ENCODE results near the gene GOLGA6L10. TPM values are rescaled to one million over a fixed set of nuclear protein-coding genes. Genes with fewer than 3 reads are reported as not detected.
"Not testable (repeated sequence)": the region's sequence is repeated elsewhere in the genome, so short reads cannot be mapped to it uniquely, and the experiment has no call there.

Gene GOLGA6L10
- total RNA-seq, 1 donor, result 2.2 TPM

DNA sequence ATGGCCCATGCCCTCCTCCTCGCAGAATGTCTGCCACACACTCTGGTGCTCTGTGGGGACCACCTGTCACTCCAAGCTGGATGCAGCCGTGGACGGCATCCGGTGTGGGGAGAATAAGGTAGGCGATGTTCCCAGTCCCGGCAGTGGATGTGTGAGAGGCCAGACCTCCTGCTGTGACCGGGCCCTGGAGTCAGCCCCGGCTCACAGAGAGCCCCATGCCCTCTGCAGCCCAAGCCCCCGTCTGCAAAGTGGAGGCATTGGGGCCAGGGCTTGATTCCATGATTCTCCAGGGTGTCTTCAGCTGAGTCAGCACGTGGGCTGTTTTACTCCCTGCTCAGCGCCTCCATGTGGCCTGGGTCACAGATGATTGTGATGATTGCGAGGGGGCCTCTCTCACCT is 32.2 kb downstream of the GOLGA6L10 start:
- DNase-seq (ENCODE audit: low read depth), result no peak
- no peak overlapping the region for H3K4me3 ChIP-seq (ENCODE audit: low read depth, low read length)
- TF ChIP-seq, protein P1, sequence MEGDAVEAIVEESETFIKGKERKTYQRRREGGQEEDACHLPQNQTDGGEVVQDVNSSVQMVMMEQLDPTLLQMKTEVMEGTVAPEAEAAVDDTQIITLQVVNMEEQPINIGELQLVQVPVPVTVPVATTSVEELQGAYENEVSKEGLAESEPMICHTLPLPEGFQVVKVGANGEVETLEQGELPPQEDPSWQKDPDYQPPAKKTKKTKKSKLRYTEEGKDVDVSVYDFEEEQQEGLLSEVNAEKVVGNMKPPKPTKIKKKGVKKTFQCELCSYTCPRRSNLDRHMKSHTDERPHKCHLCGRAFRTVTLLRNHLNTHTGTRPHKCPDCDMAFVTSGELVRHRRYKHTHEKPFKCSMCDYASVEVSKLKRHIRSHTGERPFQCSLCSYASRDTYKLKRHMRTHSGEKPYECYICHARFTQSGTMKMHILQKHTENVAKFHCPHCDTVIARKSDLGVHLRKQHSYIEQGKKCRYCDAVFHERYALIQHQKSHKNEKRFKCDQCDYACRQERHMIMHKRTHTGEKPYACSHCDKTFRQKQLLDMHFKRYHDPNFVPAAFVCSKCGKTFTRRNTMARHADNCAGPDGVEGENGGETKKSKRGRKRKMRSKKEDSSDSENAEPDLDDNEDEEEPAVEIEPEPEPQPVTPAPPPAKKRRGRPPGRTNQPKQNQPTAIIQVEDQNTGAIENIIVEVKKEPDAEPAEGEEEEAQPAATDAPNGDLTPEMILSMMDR (IDR thresholded peaks at IDR 0.05; ENCODE audit: insufficient read depth, low read depth, low read length), result no peak

DNA sequence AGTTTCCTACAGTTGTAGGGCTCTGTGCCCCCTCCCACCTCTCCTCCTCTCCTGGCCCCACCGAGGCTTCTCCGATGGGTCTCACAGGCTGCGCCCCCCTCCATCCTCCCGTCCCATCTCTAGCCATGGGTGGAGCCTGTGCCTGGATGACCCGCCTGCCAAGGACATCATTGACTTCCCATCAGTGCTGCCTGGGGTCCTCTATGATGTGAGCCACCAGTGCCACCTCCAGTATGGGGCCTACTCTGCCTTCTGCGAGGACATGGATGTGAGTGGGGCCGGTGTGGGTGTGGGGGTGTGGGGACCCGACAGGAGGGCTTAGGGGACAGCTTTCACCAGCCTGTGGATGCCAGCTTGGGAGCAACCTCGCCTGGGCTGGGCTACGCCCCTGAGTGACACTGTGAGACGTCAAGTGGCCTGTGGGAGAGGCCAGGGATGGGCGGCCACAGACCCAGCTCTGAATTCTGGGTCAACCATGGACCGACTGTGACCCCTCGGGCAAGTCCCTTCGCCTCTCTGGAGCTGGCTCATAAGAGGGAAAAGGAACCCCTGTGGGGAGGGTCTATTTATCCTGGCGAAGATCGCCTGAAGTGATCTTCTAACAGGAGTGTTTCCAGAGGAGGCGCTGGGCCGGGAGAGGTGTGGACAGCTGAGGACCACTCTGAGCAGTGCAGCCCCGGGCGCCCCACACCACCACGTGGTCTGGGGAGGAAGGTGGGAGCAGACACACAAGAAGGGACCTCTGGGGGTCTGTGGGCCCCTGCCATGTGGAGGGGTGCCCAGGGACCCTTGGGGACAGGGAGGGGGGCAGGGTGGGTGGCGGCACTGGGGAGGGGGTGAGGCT is 32.8 kb downstream of the GOLGA6L10 start:
- not testable (repeated sequence) for DNase-seq (ENCODE audit: low read depth); H3K4me3 ChIP-seq (ENCODE audit: low read depth, low read length)

DNA sequence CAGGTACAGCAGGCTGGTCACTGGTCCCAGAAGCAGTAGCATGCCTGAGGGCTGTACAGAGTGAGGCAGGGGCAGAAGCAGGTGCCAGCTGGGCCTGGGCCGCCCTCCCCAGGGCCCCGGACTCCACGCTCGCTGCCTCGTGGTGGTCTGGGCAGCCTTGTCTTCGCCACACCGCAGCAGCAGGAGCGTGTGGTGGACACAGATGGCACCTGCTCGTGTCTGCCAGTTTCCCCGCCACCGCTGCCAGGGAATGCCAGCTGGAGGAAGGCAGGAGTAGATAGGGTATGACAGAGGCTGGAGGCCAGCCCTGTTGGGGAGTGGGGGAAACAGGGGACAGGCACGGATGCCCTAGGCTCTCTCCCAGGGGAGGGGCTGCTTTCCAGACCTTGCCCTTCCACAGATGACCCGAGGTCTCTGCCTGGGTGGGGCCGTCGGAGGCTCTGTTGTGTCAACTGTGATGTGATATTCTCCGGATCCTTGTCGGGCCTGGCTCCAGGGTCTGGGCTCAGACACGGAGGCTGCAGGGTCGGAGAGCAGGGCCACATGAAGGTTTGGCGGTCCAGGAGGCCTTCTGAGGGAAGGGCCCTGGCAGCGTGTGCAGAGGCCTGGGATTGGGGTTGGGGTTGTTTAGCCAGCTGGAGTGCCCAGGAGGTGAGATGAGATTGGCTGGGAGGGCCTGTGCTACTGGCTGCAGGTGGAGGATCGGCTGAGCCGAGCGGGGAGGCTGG is 33.6 kb downstream of the GOLGA6L10 start:
- H3K4me3 ChIP-seq (ENCODE audit: low read depth, low read length), result no peak overlapping the region
- no peak for DNase-seq (ENCODE audit: low read depth)
- TF ChIP-seq, protein P1 (IDR thresholded peaks at IDR 0.05; ENCODE audit: insufficient read depth, low read depth, low read length), result no peak

DNA sequence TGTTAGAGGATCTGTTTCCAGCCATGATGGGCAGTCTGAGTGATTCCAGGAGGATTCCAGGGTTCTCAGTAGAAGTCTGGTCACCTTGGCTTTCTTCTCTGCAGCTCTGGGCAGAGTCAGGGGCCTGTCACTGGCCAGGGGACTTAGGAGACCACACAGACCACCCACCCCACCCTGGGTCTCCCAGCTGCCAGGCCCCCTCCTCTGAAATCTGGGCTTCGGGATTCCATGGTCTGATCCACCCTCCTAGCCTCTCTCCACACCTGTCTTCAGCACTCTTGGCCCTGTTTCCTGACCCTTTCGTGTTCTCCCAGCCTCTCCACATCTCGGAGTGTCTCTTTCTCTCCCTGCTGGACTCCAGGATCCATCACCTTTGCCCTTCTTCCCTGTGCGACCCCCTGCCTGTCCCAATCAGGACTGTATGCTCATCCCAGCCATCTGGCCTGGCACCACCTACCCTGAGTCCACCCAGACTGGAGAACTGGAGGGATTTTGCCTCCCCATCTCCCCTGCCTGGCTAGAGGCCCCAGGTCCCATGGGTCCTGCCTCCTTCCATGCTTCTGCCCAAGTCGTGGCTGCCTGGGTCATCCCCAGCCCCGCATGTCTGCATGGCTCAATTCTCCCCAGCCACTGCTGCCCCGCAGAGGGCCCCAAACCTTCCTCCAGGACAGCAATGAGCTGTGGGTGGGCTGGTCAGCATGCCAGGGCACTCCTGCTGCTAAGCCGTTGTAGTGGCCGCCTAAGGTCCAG is 34.3 kb downstream of the GOLGA6L10 start:
- no peak for DNase-seq (ENCODE audit: low read depth)
- no peak overlapping the region for H3K4me3 ChIP-seq (ENCODE audit: low read depth, low read length)
- TF ChIP-seq, protein P1 (IDR thresholded peaks at IDR 0.05; ENCODE audit: insufficient read depth, low read depth, low read length), result no peak

DNA sequence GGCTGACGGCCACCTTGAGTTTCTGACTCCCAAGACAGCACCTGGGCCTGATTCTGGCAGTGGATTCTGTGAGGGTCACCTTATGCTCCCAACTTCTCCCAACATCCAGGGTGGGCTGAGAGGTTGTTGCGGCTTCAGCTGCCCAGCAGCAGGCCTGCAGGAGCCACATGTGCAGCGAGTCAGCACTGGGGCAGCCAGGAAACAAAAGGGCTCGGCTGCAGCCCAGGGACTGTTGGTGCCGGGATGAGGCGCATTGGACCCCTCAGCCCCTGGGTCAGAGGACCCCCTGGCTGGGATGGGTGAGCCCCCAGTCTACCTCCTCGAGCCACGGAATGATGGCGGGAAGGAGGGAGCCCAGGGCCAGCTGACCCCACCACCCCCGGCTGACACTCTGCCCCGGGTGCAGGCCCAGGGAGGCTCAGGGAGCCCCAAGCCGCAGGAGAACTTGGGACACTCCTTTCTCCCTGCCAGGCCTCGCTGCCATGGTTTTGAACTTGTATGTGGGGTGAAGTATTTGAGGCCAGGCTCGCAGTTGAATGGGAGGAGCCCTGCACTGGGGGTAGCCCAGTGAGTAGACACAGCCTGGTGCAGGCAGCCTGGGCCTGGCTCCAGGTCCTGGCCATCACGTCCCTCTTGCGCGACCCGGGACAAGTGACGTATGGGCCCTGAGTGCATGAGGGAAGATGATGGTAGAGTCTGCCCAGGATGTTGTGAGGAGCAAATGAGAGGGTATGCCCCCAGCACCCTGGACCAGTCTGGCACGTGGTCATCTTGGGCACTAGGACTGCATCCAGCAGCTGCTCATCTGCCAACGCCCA is 35.1 kb downstream of the GOLGA6L10 start:
- H3K4me3 ChIP-seq (ENCODE audit: low read depth, low read length); DNase-seq (ENCODE audit: low read depth): not testable (repeated sequence)

DNA sequence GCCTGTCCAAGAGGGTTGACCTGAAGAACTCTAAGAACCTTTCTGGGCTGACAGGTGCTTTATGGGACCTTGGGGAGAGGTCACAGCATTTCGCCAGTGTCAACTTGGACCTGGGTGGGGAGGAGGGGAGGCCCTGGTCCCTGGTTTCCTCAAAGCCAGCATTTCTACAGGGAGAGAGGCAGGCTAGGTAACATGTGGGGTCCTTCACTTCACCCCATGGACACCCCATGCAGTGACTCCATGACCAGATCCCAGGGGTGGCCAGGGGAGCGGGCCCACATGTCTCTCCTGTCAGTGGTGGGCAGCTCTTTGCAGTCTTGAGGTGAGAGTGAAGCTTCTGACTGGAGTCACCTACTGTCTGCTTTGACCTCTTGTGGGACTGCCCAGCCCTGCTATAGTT is 35.8 kb downstream of the GOLGA6L10 start:
- H3K4me3 ChIP-seq (ENCODE audit: low read depth, low read length), result no peak overlapping the region
- no peak for DNase-seq (ENCODE audit: low read depth)
- TF ChIP-seq, protein P1 (IDR thresholded peaks at IDR 0.05; ENCODE audit: insufficient read depth, low read depth, low read length), result no peak

DNA sequence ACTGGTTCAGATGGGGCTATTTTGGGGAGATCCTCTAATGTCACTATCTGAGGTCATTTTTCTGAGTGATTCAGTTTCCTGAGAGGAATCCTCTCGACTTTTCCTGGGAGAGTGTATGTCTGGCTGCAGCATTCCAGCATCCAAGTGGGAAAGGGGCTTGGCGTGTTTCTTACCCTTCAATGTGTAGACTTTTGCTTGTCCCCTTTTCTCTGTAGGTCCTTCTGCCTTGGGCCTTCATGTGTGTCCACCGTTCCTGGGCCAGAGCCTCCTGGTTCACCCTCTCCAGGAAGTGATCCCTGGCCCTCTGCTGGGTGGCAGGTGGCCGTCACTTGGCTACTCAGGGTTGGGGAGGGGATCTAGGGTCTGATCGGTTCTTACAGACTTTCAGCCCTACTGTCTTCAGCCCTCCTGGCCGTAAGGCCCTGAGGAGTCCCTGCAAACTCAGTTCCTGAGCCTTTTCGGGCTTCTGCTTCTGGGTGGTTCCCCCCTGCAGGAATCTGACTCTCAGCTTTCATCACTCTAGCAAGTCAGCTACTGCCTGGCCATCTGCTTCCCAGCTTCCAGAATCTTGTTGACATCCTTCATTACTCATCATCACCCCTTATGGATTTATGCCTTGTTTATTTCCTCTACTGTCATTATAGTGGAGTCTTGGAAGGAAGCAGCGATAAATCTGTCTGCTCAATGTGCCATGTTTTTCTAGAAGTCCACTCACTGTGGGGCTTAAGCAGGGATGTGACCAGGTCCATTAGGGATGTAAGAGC is 36.5 kb downstream of the GOLGA6L10 start:
- TF ChIP-seq, protein P1 (IDR thresholded peaks at IDR 0.05; ENCODE audit: insufficient read depth, low read depth, low read length), result no peak
- no peak overlapping the region for H3K4me3 ChIP-seq (ENCODE audit: low read depth, low read length)
- peak; percentile 20 for DNase-seq (ENCODE audit: low read depth)

DNA sequence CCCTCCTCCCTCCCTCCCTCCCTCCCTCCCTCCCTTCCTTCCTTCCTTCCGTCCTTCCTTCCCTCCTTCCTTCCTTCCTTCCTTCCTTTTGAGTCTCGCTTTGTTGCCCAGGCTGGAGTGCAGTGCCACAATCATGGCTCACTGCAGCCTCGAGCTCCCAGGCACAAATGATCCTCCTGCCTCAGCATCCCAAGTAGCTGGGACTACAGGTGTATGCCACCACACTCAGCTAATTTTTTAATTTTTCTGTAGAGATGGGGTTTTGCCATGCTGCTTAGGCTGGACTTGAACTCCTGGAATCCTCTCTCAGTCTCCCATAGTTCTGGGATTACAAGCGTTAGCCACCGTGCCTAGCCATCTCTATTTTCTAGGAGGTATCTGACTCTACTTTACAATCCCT is 38.0 kb downstream of the GOLGA6L10 start:
- H3K4me3 ChIP-seq (ENCODE audit: low read depth, low read length); DNase-seq (ENCODE audit: low read depth): not testable (repeated sequence)

All from fibroblast of villous mesenchyme (primary cell).